Stimulated activated CD4-positive, alpha-beta T cell treated with anti-CD3 and anti-CD28 coated beads, Interleukin-15, amount 100 ng/mL, for 24 hours (primary cell): ENCODE results near the gene GCSAM.

ENCODE experiments used
- DNase-seq: peaks from one replicate; pipeline ENCODE4 v3.0.0-alpha.2; 2020

The GCSAM gene

GRCh38 chr3:112128843-112129727 lies 4.0 kb downstream of the GCSAM start:
- peak; percentile 47 for DNase-seq

- no peak for DNase-seq
Measured at GRCh38 chr3:112127522-112128494, 5.2 kb downstream of the GCSAM start.

DNA sequence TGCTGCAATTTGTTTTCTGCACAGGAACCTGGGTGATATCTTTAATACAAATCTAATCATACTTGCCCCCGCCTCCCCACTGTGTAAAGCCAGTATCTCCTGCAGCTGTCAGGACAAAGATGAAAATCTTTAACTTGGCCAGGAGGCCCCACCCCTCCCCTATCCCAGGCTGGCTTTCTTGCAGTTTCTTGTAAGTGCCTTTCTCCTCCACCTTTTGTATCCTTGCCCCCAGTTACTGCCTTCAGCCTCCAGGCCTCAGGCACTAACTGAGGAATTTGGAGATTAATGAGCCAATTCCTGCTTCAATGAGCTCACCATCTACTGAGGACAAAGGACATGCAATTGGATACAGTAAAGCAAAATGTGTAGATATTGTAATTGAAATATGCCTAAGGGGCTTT lies 6.5 kb downstream of the GCSAM start:
- DNase-seq: no peak

DNA sequence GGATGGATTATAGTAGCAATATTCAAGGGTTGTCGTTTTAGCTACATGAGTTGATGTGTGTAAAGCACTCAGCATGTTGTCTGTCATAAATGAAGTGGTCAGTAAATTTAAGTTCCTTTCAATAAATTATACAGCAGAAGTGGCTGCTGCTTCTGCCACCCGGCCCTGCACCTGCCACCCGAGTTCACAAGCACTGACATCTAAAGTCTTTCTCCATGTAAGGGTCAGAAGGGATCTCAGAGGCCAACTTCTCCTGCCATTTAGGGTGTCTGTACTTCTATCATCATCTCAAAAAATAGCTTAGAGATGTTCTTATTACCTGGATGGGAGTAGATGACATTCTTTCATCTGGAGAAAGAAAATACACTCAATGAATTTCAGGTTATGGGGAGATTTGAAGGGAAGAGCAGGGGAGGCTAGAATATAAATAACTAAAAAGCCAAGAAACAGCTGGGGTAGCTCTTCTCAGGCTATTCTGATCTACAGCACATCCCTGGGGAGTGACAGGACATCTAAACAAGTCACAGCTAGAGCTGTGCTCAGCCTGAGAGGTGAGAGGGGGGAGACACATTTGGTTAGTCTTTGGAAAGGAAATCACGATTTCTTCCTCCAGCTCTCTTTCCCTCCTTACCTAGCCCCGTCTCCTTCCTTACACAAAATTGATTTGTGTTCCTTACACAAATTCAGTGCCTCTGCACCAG lies 8.0 kb downstream of the GCSAM start:
- DNase-seq: no peak

DNA sequence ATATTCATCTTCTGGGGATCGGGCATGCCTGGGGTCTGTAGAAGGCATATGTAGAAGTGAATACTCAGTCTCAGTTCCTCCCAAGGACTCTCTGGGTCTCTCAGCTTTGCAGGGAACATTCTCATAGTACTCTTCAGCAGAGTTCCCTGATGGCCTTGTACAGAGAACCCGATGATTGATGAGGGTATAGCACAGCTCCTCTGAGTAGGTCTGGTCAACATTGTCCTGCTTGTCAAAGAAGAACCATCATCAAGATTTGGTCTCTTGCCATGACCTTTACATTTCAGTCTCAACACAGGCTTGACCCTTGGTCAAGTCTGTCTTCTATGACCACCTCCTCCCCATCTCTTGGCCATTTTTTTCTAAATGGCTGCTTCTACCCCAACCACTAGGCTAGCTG lies 9.5 kb downstream of the GCSAM start:
- no peak for DNase-seq

DNA sequence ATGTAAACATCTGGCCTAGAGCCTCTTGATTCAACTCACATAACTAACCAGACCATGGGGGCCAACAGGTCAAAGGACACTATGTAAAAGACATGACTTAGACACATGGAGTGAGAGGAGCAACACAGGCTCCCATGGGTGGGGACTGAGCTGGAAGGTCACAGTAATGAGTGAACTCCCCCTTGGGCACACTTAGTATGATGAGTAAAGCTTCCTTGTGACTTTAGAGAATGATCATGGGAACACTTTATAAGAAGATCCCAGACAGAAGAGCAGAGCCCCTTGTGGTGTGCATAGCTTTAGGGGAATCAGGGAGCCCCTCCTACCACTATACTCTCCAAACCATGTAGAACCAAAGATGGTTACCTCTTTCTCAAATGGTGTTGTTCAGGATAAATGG lies 10.2 kb downstream of the GCSAM start:
- no peak for DNase-seq

DNA sequence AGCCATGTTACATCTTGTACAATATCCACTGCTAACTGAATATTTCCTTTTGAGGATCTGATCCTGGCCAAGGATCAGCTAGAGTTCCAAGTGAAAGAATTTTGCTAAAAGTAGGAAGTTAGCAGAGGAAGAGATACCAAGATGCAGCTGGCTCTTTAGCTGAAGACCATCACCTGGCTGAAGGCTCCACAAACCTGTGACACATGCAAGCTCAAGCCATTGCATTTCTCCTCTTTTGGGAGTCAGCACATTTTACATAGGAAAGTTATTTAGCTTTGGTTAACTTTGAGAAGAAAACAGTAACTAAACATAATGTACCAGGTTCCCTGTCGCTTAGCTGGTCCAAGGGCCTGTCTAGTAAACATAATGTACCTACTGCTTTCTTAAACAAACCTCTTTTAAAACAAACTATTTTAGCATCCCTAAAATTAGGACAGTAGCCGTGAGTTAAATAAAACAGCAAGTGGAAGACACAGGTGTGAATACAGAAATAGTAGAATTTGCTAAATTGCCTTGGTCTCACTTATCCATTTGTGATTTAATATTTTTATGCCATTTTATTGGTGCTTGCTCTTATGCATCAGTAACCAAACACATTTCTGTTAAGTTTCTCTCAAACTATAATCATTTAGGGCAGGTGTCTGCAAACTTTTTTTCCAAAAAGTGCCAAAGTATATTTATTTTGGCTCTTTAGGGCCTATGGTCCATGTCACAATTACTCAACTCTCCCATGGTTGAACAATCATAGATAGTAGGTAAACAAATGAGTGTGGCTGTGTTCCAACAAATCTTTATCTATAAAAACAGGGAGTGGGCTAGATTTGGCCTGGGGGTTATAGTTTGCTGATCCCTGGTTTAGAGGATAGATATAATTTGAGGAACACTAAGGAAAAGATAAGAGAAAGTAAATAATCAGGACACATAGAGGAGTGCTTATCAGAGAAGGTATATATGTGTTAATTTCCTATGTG lies 11.2 kb downstream of the GCSAM start:
- DNase-seq: no peak

- DNase-seq: no peak
Measured at GRCh38 chr3:112119962-112120836, 12.8 kb downstream of the GCSAM start.

GRCh38 chr3:112117841-112118571 lies 15.0 kb downstream of the GCSAM start:
- DNase-seq: no peak

DNA sequence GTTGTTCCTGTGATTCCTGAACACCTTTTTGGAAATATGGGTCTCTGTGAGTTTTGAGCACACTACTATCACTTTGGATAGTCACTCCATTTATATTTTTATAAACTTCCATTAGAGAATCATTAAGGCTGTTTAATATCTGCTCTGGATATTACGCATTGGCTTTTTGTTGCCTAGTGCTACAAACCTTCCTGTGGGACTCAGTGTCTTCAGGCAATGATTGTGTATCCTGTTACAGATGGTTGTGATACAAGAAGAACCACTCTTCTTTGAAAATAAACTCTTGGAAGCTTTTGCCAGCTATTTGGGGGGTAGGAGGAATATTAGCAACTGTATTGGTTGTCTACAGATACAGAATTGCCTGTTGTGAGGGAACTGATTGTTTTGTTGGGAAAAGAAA lies 15.6 kb downstream of the GCSAM start:
- no peak for DNase-seq

DNA sequence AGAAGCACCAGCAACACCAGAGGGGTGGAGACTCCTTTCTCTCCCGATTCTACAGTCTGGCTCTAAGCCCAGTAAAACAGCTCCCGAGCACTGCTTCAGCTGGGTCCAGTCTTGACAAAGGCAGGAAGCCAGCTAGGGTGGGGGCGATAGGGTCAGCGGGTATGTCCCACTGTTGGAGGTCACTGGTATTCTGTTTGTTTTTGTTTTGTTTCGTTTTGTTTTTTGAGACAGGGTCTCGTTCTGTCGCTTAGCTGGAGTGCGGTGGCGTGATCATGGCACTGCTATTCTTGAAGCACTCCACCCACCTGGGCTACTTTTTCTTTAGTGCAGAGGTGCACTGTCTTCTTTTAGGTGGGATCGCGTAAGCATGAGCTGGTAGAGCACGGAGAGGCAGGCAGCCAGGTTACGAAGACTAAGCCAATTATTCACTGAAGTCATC lies 16.3 kb downstream of the GCSAM start:
- DNase-seq: no peak

DNA sequence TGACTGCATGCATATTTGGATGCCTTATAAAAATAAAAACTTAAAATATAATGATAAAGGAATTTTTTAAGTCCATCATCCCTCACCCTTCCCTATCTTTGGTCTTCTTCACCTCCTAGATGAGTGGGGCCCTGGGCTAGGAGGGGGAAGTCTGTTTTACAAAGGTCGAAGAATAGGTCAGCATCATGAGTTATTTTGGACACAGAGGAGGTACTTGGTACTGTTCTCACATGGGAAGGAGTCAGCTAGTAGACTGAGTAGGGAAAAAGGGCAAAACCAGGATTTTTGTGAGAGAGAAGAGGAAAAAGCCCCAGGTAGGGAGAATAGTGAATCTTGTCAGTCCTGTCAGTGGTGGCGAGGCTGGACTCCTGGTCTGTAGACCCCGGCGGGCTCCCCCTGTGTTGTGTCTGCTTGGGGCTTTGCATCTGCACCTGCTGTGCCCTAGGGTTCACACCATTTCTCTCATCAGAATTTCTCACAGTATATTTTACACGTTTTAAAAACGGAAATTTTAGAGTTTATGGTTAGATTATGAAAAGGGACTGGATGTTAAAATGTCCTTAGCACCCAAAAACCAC lies 17.2 kb downstream of the GCSAM start:
- no peak for DNase-seq

GRCh38 chr3:112115161-112115739 lies 17.8 kb downstream of the GCSAM start:
- DNase-seq: no peak

- DNase-seq: no peak
Measured at GRCh38 chr3:112114576-112115160, 18.4 kb downstream of the GCSAM start.

DNA sequence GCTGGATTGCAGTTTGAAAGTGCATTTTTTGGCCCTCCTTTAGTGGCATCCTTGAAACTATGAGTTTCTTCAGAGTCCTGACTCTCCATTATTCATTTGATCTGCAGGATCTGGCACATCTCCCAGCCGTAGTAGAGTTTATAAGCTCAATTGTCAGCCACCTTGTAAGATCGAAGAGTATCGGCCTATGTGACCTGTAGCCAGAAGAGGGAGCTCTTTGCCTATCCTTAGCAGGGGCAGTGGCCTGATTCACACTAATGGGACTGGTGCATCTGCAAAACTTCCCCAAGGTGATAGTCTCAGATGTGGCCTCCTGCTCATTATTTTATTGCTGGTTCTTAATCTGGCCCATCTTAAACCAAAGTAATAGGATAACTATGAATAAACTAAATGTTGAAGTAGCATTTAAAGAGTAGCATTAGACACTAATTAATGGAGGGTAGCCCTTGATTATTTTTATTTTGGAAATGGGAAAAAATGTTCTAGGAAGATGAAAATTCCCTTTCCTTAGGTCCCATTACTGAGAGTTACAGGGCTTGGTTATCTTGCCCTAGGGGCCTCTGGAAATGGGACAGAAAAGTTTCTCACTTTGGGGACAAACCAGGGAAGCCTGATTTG lies 21.2 kb downstream of the GCSAM start:
- peak; percentile 63 for DNase-seq

DNA sequence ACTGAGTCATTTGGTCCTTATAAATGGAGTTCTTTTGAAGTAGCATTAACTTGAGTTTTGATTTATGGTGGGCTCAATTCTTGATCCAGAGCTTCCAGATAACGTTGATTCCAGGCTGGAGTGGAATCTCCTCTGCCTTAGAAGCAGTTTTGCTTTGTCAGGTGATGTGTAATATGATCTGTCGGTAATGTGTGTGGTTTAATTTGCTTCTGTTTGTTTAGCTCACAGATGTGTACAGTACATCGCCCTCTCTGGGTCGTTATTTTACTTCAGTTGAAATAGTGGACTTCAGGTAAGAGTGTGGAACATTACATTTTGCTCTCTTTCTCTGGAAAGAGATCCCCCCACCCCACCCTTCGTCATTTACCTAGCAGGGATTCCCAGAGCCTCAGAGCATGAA lies 23.7 kb downstream of the GCSAM start:
- no peak for DNase-seq

GRCh38 chr3:112104774-112105173 lies 28.3 kb downstream of the GCSAM start:
- no peak for DNase-seq

GRCh38 chr3:112101916-112102315 lies 31.1 kb downstream of the GCSAM start:
- DNase-seq: no peak
